Vagina (tissue), 2 donors: ENCODE results near the gene ELANE. TPM values are rescaled to one million over a fixed set of nuclear protein-coding genes. Genes with fewer than 3 reads are reported as not detected.

Source experiments
- DNase-seq, 2 donors: peaks; one replicate each; pipeline ENCODE4 v3.0.0-alpha.2; 2017; ENCODE audit errors: extremely low spot score in 2 of 2
- H3K27ac ChIP-seq: fragments of 200-600 bp; sonication (generic); one replicate; pipeline ENCODE4 v1.5.1; 2019
- H3K27me3 ChIP-seq: fragments of 200-600 bp; sonication (generic); one replicate; pipeline ENCODE4 v1.5.1; 2019
- H3K36me3 ChIP-seq, 2 donors: fragments of 200-600 bp; sonication (generic); one replicate each; pipeline ENCODE4 v1.5.1; 2017 to 2019
- H3K4me1 ChIP-seq: fragments of 200-600 bp; sonication (generic); one replicate; pipeline ENCODE4 v1.5.1; 2019
- H3K4me3 ChIP-seq, 2 donors: fragments of 200-600 bp; sonication (generic); 1 replicate in 1 of 2; 2 replicates in 1 of 2; pipeline ENCODE4 v1.5.1; 2016 to 2019
- H3K9me3 ChIP-seq: fragments of 200-600 bp; sonication (generic); one replicate; pipeline ENCODE4 v1.5.1; 2019
- CTCF ChIP-seq, 3 experiments: fragments of 450-650 bp in 2 of 3; fragments of 200-600 bp in 1 of 3; sonication (generic) in 1 of 3; IDR thresholded peaks; one replicate each; pipeline ENCODE4 v1.5.1; 2017 to 2019; ENCODE audit warnings: antibody characterized with exemption in 3 of 3, mild to moderate bottlenecking in 2 of 3, moderate library complexity in 2 of 3
- POLR2A ChIP-seq, 2 donors: fragments of 450-650 bp; IDR thresholded peaks; one replicate each; pipeline ENCODE4 v1.6.1; 2017; ENCODE audit warnings: antibody characterized with exemption in 2 of 2, mild to moderate bottlenecking in 2 of 2, moderate library complexity in 2 of 2
- POLR2AphosphoS5 ChIP-seq, 2 donors: sonication (generic); formaldehyde crosslinking; IDR thresholded peaks; one replicate each; pipeline ENCODE4 v1.9.0; 2017; ENCODE audit warnings: antibody characterized with exemption in 2 of 2, mild to moderate bottlenecking in 2 of 2, low read depth in 1 of 2; ENCODE audit not compliant: insufficient read depth in 1 of 2
- intact Hi-C: fragments of 100-400 bp; cut with DNase I; formaldehyde crosslinking; loops from one replicate; pipeline ENCODE4 v1.15.1; 2023
- total RNA-seq: library from RNA; depleted of rRNA; stranded (reverse); fragments of >200 nt; gene quantifications from one replicate; pipeline ENCODE4 v1.2.3, GENCODE V29; 2016

The ELANE gene
- total RNA-seq, 1 donor from 2014 or later: not detected

- H3K27me3 ChIP-seq: no peaks in the 10 kb centered on the region
Measured at GRCh38 chr19:861756-862580, 9.9 kb downstream of the ELANE start.

DNA sequence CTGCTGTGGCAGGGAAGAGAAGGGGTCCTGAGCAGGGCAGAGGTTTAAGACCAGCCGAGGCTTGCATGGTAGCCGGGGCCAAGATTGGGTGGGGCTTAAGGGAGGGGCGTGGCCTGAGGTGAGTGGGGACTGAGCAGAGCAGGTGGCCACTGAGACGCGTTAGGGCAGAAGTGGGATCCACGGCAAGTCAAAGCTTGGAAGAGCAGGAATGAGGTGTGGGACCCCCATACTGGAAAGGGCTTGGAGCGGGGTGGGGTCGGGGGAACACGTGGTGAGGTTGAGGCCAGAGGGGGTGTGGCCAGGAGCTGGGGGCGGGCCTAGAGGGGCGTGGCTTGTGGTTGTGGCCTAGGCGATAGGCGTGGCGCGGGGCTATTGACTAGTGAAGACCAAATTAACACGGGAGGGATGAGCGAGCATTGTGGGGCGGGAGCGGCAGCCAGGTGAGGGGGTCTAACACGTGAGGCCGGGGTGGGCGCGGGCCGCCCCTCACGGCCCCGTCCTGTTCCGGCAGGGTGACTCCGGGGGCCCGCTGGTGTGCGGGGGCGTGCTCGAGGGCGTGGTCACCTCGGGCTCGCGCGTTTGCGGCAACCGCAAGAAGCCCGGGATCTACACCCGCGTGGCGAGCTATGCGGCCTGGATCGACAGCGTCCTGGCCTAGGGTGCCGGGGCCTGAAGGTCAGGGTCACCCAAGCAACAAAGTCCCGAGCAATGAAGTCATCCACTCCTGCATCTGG is 10.6 kb downstream of the ELANE start:
- H3K27ac ChIP-seq: peak overlapping the region; percentile 92

More at GRCh38 chr19:861756-862580, 9.9 kb downstream of the ELANE start:
- peak overlapping the region; percentile 92 for H3K27ac ChIP-seq
- TF ChIP-seq POLR2AphosphoS5 (IDR thresholded peaks at IDR 0.05; ENCODE audit: insufficient read depth in 1 of 2, low read depth in 1 of 2): peak in 1 of 2 donors; percentile 16
- TF ChIP-seq CTCF (IDR thresholded peaks at IDR 0.05): no peak
- no peak for TF ChIP-seq POLR2A (IDR thresholded peaks at IDR 0.05)
- H3K4me1 ChIP-seq: peaks cover 48% of the 10 kb centered on the region
- H3K4me3 ChIP-seq: peak overlapping the region; percentile 53 to 59
- intact Hi-C loops: loop anchor here (5.0 to 10.0 kb wide), 2 partner anchors 87 to 120 kb away; partner anchors contain the start of gene WDR18
- H3K9me3 ChIP-seq: no peaks in the 10 kb centered on the region
- no peaks in the 10 kb centered on the region for H3K36me3 ChIP-seq
- DNase-seq: no peak

GRCh38 chr19:863315-863620 is 11.2 kb downstream of the ELANE start:
- peaks cover 58% of the 10 kb centered on the region for H3K4me1 ChIP-seq
- no peak for DNase-seq
- H3K36me3 ChIP-seq: peaks cover 0 to 7% of the 10 kb centered on the region in 2 donors
- H3K9me3 ChIP-seq: no peaks in the 10 kb centered on the region
- TF ChIP-seq POLR2AphosphoS5 (IDR thresholded peaks at IDR 0.05; ENCODE audit: insufficient read depth in 1 of 2, low read depth in 1 of 2) (no peak), POLR2A (IDR thresholded peaks at IDR 0.05) (no peak), CTCF (IDR thresholded peaks at IDR 0.05) (no peak)
- intact Hi-C loops: loop anchor here (5.0 to 10.0 kb wide), 2 partner anchors 88 to 119 kb away; partner anchors contain the start of gene WDR18
- peak overlapping the region; percentile 2 for H3K27ac ChIP-seq
- H3K27me3 ChIP-seq: no peaks in the 10 kb centered on the region
- no peak overlapping the region for H3K4me3 ChIP-seq

More for the DNA sequence above, 10.6 kb downstream of the ELANE start:
- no peak for DNase-seq
- no peak overlapping the region for H3K4me3 ChIP-seq
- intact Hi-C loops: loop anchor here (5.0 to 10.0 kb wide), 2 partner anchors 88 to 120 kb away; partner anchors contain the start of gene WDR18
- H3K4me1 ChIP-seq: peaks cover 54% of the 10 kb centered on the region
- H3K27me3 ChIP-seq: no peaks in the 10 kb centered on the region
- no peak for TF ChIP-seq POLR2A (IDR thresholded peaks at IDR 0.05)
- TF ChIP-seq CTCF (IDR thresholded peaks at IDR 0.05): no peak
- H3K36me3 ChIP-seq: peaks cover 0 to 1% of the 10 kb centered on the region in 2 donors
- no peaks in the 10 kb centered on the region for H3K9me3 ChIP-seq

GRCh38 chr19:866769-867300 is 14.7 kb downstream of the ELANE start:
- Histone ChIP-seq H3K27me3 (no peaks in the 10 kb centered on the region), H3K4me3 (no peak overlapping the region), H3K36me3 (peaks cover 0 to 17% of the 10 kb centered on the region in 2 donors), H3K4me1 (peaks cover 54% of the 10 kb centered on the region), H3K9me3 (no peaks in the 10 kb centered on the region), H3K27ac (peak overlapping the region; percentile 27)
- TF ChIP-seq CTCF (IDR thresholded peaks at IDR 0.05) (no peak), POLR2AphosphoS5 (IDR thresholded peaks at IDR 0.05; ENCODE audit: insufficient read depth in 1 of 2, low read depth in 1 of 2) (no peak), POLR2A (IDR thresholded peaks at IDR 0.05) (no peak)
- DNase-seq: no peak
- intact Hi-C loops: loop anchor here (10.0 kb wide), 1 partner anchor 92 kb away; no protein-coding TSS in a partner anchor
